Gastrocnemius medialis (tissue), 4 donors: Measurements from ENCODE around the gene CHMP6. TPM values are rescaled to one million over a fixed set of nuclear protein-coding genes. Genes with fewer than 3 reads are reported as not detected.

Source experiments
- ATAC-seq, 2 donors: fragments of 150-250 bp; one replicate each; pipeline ENCODE4 v1.9.1; 2016
- DNase-seq, 2 donors: peaks; one replicate each; pipeline ENCODE4 v3.0.0-alpha.2; 2019
- H3K27ac ChIP-seq, 4 donors: fragments of 200-600 bp; sonication (generic); 1 replicate in 1 of 4; 2 replicates in 3 of 4; pipeline ENCODE4 v1.5.1; 2016 to 2018; ENCODE audit warnings: mild to moderate bottlenecking in 2 of 4, moderate library complexity in 1 of 4
- H3K27me3 ChIP-seq, 3 donors: fragments of 200-600 bp; sonication (generic) in 2 of 3; 1 replicate in 1 of 3; 2 replicates in 2 of 3; pipeline versions ENCODE4 v1.5.1 to v1.6.0; 2016 to 2019; ENCODE audit warnings: mild to moderate bottlenecking in 1 of 3, moderate library complexity in 1 of 3
- H3K36me3 ChIP-seq, 2 donors: fragments of 200-600 bp; sonication (generic) in 1 of 2; one replicate each; pipeline ENCODE4 v1.5.1; 2017 to 2018
- H3K4me1 ChIP-seq, 2 donors: fragments of 200-600 bp; sonication (generic) in 1 of 2; one replicate each; pipeline ENCODE4 v1.5.1; 2016 to 2017; ENCODE audit warnings: mild to moderate bottlenecking in 2 of 2
- H3K4me3 ChIP-seq, 4 donors: fragments of 200-600 bp; sonication (generic) in 3 of 4; 1 replicate in 1 of 4; 2 replicates in 3 of 4; pipeline ENCODE4 v1.5.1; 2016 to 2019; ENCODE audit warnings: mild to moderate bottlenecking in 2 of 4
- H3K9me3 ChIP-seq, 3 donors: fragments of 200-600 bp; sonication (generic) in 2 of 3; 1 replicate in 1 of 3; 2 replicates in 2 of 3; pipeline ENCODE4 v1.5.1; 2016 to 2019
- CTCF ChIP-seq, 5 experiments: fragments of 450-650 bp in 3 of 5; fragments of 200-600 bp in 2 of 5; sonication (generic) in 2 of 5; IDR thresholded peaks in 4 of 5; conservative IDR thresholded peaks in 1 of 5; 1 replicate in 4 of 5; 2 replicates in 1 of 5; pipeline ENCODE4 v1.5.1; 2016 to 2019; ENCODE audit warnings: antibody characterized with exemption in 5 of 5, mild to moderate bottlenecking in 3 of 5, moderate library complexity in 3 of 5
- POLR2A ChIP-seq, 2 donors: fragments of 450-650 bp; IDR thresholded peaks; one replicate each; pipeline ENCODE4 v1.6.1; 2017; ENCODE audit warnings: antibody characterized with exemption in 2 of 2, mild to moderate bottlenecking in 2 of 2, moderate library complexity in 2 of 2
- in situ Hi-C, 4 donors: fragments of 200-750 bp; cut with MboI; loops; one replicate each; pipeline versions ENCODE4 v1.15.0 to v1.8.0; 2017; ENCODE audit warnings: low sequenced_read_pairs in 4 of 4
- intact Hi-C: fragments of 100-400 bp; cut with DNase I; formaldehyde crosslinking; loops from one replicate; pipeline ENCODE4 v1.15.1; 2023; ENCODE audit warnings: low total_unique reads
- total RNA-seq, 4 donors: library from RNA; depleted of rRNA; stranded (reverse); fragments of >200 nt; gene quantifications; one replicate each; pipeline versions ENCODE4 v1.1.0 to v1.2.3, GENCODE V29; 2016

The CHMP6 gene
- total RNA-seq, 4 donors from 2014 or later: 29.8 to 33.3 (median 33.0) TPM

GRCh38 chr17:80989586-80989913 lies 2.1 kb upstream of the CHMP6 start:
- H3K27me3 ChIP-seq: no peaks in the 10 kb centered on the region
- H3K4me3 ChIP-seq: no peak overlapping the region
- no peaks in the 10 kb centered on the region for H3K36me3 ChIP-seq
- peaks cover 24 to 40% of the 10 kb centered on the region in 2 donors for H3K4me1 ChIP-seq
- H3K9me3 ChIP-seq: no peaks in the 10 kb centered on the region
- DNase-seq (no peak), ATAC-seq (no peak)
- in situ Hi-C loops: loop anchor here in 1 of 4 donors (10.0 kb wide), 1 partner anchor 565 kb away; no protein-coding TSS in a partner anchor
- no peak for TF ChIP-seq POLR2A (IDR thresholded peaks at IDR 0.05)
- TF ChIP-seq CTCF (IDR thresholded peaks at IDR 0.05 in 4 of 5, conservative IDR thresholded peaks at IDR 0.05 in 1 of 5): no peak
- H3K27ac ChIP-seq: no peak overlapping the region
- intact Hi-C loops: loop anchor here (1.0 to 10.0 kb wide), 2 partner anchors 112 to 415 kb away; no protein-coding TSS in a partner anchor

DNA sequence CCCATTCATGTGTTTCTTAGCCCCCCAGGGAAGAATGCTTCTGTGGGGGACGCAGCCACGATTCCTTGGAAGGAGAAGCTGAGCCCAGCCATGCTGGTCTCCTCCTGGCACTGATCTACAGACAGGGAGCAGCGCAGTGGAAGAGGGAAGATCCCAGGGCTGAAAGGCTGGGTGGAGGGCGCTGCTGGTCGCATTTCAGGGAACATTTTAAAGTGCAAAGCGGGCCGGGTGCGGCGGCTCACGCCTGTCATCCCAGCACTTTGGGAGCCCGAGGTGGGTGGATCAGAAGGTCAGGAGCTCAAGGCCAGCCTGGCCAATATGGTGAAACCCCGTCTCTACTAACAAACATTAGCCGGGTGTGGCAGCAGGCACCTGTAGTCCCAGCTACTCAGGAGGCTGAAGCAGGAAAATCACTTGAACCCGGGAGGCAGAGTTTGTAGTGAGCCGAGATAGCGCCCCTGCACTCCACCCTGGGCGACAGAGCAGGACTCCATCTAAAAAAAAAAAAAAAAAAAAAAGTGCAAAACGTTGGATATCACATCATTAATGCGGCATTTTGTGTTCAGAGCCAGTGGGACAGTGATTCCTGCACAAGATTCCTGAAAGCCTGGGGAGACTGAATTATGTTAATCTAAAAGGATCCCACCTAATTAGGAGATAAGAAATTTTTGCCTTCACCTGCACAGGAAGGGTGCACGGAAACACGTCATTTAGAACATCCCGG lies 558 bp upstream of the CHMP6 start:
- peak overlapping the region; percentile 68 to 85 (median 73) for H3K27ac ChIP-seq
- H3K9me3 ChIP-seq: no peaks in the 10 kb centered on the region
- ATAC-seq: peak in 1 of 2 donors; percentile 3
- peaks cover 0 to 13% of the 10 kb centered on the region in 2 donors for H3K36me3 ChIP-seq
- no peaks in the 10 kb centered on the region for H3K27me3 ChIP-seq
- no peak for TF ChIP-seq POLR2A (IDR thresholded peaks at IDR 0.05)
- no peak for TF ChIP-seq CTCF (IDR thresholded peaks at IDR 0.05 in 4 of 5, conservative IDR thresholded peaks at IDR 0.05 in 1 of 5)
- intact Hi-C loops: loop anchor here (1.0 kb wide), 1 partner anchor 44 kb away; the partner anchor contains the start of gene BAIAP2
- in situ Hi-C loops: no loop called here
- DNase-seq: no peak
- peaks cover 24 to 40% of the 10 kb centered on the region in 2 donors for H3K4me1 ChIP-seq
- H3K4me3 ChIP-seq: peak overlapping the region; percentile 70 to 83 (median 77)

DNA sequence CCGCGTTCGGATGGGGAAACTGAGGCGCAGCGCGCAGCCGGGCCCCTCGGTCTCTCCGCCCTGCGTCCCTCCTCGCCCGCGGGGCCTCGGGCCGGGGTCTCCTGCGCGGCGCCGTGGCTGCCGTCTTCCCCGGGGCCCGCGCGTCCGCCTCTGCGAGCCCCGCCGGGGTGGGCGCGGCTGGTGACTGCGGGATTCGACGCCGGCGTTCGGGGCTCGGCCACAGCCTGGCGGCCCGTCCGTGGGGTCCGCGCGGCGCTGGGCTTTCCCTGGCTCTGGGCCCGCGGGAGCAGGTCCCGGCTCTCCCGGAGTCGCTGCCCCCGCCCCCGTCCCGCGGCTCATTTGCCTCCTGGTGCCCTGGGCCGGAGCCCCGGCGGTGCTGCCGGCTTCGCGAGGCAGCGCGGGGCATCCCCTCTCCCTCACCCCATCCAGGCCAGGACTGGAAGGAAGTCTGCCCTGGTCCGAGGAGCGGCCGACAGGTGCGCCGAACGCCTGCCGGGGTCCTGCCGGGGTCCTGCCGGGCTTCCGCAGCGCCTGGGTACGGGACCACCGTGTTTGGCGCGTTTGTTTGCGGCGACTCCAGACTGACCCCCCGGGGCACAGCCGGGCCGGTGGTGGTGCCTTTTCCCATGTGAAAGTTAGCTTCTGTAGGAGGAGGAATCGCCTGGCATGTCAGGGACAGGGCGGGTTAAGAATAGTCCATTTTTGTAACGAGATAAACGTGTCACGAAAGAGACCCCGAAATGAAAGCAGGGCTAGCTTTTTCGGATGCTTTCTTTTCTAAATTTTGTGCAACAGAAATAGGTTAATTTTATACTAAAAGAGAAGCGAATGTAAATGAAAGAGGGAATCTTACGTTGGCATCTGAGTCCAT lies 671 bp downstream of the CHMP6 start:
- no peak for DNase-seq
- Histone ChIP-seq H3K4me3 (peak overlapping the region; percentile 70 to 83 (median 77)), H3K27me3 (no peaks in the 10 kb centered on the region), H3K4me1 (peaks cover 24 to 40% of the 10 kb centered on the region in 2 donors), H3K9me3 (no peaks in the 10 kb centered on the region), H3K36me3 (peaks cover 0 to 25% of the 10 kb centered on the region in 2 donors), H3K27ac (peak overlapping the region; percentile 68 to 85 (median 73))
- in situ Hi-C loops (no loop called here), intact Hi-C loops (no loop called here)
- TF ChIP-seq POLR2A (IDR thresholded peaks at IDR 0.05) (no peak), CTCF (IDR thresholded peaks at IDR 0.05 in 4 of 5, conservative IDR thresholded peaks at IDR 0.05 in 1 of 5) (peak in 1 of 5 experiments; percentile 0)
- peak; percentile 22 to 40 for ATAC-seq

DNA sequence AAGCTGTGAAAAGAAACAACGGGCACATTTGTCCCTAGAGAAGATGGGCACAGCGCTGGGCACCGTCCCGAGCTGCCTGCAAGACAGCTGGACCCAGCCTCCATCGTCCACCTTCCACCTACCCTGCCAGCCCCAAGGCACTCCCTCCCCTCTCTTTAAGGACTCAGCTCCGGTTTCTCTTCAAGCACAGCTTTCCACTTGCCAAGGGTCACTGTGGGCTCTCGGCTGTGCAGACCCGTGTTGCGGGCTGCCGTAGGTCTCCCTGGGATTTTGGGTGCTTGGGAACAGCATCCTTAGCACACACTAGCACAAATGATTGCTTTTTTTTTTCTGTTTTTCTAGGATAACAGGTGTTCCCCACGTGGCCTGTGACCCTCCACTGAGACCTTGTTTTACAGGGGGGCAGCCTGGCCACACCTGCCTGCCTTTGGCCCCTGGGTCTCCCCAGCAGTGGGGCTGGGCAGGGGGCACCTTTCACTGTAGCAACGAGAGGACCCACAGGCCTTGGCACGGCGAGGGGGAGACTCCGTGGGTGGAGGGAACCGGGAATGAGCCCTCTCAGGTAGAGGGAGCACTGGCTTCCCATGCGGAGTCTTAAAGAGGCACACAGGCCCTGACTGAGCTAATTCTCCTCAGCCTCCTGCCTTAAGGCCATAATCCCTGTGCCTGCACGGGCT lies 1.4 kb downstream of the CHMP6 start:
- Histone ChIP-seq H3K36me3 (peaks cover 0 to 33% of the 10 kb centered on the region in 2 donors), H3K4me1 (peaks cover 24 to 33% of the 10 kb centered on the region in 2 donors), H3K4me3 (peak overlapping the region; percentile 70 to 83 (median 77)), H3K27ac (no peak overlapping the region), H3K9me3 (no peaks in the 10 kb centered on the region), H3K27me3 (no peaks in the 10 kb centered on the region)
- intact Hi-C loops (no loop called here), in situ Hi-C loops (no loop called here)
- DNase-seq (no peak), ATAC-seq (no peak)
- TF ChIP-seq POLR2A (IDR thresholded peaks at IDR 0.05) (no peak), CTCF (IDR thresholded peaks at IDR 0.05 in 4 of 5, conservative IDR thresholded peaks at IDR 0.05 in 1 of 5) (no peak)
